Breast epithelium (tissue), 4 donors: Measurements from ENCODE around the gene VAC14. TPM values are rescaled to one million over a fixed set of nuclear protein-coding genes. Genes with fewer than 3 reads are reported as not detected.

Experiments used
- DNase-seq, 2 donors: peaks; one replicate each; pipeline ENCODE4 v3.0.0-alpha.2; 2019; ENCODE audit warnings: low spot score in 2 of 2
- H3K27ac ChIP-seq, 2 donors: fragments of 200-600 bp; sonication (generic) in 1 of 2; one replicate each; pipeline ENCODE4 v1.5.1; 2016 to 2019; ENCODE audit warnings: mild to moderate bottlenecking in 1 of 2
- H3K27me3 ChIP-seq, 2 donors: fragments of 200-600 bp; sonication (generic) in 1 of 2; one replicate each; pipeline versions ENCODE4 v1.5.1 to v1.6.0; 2017 to 2019; ENCODE audit warnings: control low read depth in 1 of 2, mild to moderate bottlenecking in 1 of 2
- H3K36me3 ChIP-seq: fragments of 200-600 bp; one replicate; pipeline ENCODE4 v1.5.1; 2019
- H3K4me1 ChIP-seq, 2 donors: fragments of 200-600 bp; sonication (generic); one replicate each; pipeline ENCODE4 v1.5.1; 2016 to 2019; ENCODE audit warnings: control low read depth in 1 of 2
- H3K4me3 ChIP-seq, 3 donors: fragments of 200-600 bp; sonication (generic); 1 replicate in 2 of 3; 2 replicates in 1 of 3; pipeline ENCODE4 v1.5.1; 2016 to 2019; ENCODE audit warnings: mild to moderate bottlenecking in 3 of 3, moderate library complexity in 2 of 3
- H3K9me3 ChIP-seq, 2 donors: fragments of 200-600 bp; sonication (generic) in 1 of 2; one replicate each; pipeline ENCODE4 v1.5.1; 2016 to 2019; ENCODE audit warnings: control low read depth in 1 of 2
- POLR2A ChIP-seq: fragments of 450-650 bp; IDR thresholded peaks from one replicate; pipeline ENCODE4 v1.6.1; 2016; ENCODE audit warnings: antibody characterized with exemption, mild to moderate bottlenecking, moderate library complexity
- POLR2AphosphoS5 ChIP-seq, 3 donors: sonication (generic); formaldehyde crosslinking; IDR thresholded peaks; one replicate each; pipeline ENCODE4 v1.6.1; 2017; ENCODE audit warnings: antibody characterized with exemption in 3 of 3
- intact Hi-C: fragments of 100-400 bp; cut with DNase I; formaldehyde crosslinking; loops from one replicate; pipeline ENCODE4 v1.15.1; 2023; ENCODE audit warnings: low total_unique reads
- total RNA-seq, 3 donors: library from RNA; depleted of rRNA; stranded (reverse); fragments of >200 nt; gene quantifications; one replicate each; pipeline ENCODE4 v1.1.0, GENCODE V29; 2016
- TF ChIP-seq, protein P1 (sequence below), 3 donors: fragments of 450-650 bp; IDR thresholded peaks; one replicate each; pipeline ENCODE4 v1.5.1; 2016 to 2017; ENCODE audit warnings: antibody characterized with exemption in 3 of 3, mild to moderate bottlenecking in 3 of 3, moderate library complexity in 3 of 3

Gene VAC14
- total RNA-seq, 3 donors from 2014 or later = 26.7 to 29.4 (median 28.5) TPM

DNA sequence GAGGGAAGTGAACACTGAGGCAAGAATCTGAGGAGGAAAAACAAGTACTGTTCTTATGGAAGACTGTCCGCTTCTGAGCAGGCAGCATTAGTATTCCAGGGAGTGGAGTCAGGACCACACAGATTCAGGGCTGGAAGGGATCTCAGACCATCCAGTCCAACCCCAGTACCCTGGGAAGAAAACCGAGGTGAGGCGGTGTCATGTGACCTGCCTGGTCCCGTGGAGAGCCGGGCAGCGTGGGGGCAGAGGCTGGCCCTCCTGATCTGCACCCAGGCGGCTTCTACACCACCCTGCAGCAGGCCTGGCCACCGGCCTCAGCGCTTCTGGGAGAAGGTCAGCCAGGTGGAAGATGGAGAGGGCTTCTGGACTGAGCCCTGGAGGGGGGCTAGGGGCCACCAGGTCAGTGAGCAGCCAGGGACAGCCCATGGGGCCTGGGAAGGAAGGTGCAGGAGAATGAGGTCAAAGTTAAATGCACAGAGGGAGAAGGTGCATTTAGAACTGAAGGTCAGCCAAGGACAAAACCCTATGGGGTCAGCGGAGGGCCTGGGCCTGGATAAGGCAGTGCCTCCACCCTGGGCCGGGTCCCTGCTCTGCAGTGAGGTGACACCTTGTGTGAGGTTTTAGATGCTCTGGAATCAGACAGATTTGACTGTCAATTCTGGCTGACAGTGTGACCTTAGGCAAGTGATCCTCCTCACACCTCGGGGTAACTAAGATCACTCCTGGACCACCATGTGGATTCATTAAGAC lies 45.9 kb downstream of the VAC14 start:
- TF ChIP-seq POLR2AphosphoS5 (IDR thresholded peaks at IDR 0.05) (no peak), POLR2A (no peak)
- TF ChIP-seq, protein P1, sequence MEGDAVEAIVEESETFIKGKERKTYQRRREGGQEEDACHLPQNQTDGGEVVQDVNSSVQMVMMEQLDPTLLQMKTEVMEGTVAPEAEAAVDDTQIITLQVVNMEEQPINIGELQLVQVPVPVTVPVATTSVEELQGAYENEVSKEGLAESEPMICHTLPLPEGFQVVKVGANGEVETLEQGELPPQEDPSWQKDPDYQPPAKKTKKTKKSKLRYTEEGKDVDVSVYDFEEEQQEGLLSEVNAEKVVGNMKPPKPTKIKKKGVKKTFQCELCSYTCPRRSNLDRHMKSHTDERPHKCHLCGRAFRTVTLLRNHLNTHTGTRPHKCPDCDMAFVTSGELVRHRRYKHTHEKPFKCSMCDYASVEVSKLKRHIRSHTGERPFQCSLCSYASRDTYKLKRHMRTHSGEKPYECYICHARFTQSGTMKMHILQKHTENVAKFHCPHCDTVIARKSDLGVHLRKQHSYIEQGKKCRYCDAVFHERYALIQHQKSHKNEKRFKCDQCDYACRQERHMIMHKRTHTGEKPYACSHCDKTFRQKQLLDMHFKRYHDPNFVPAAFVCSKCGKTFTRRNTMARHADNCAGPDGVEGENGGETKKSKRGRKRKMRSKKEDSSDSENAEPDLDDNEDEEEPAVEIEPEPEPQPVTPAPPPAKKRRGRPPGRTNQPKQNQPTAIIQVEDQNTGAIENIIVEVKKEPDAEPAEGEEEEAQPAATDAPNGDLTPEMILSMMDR (IDR thresholded peaks at IDR 0.05) = no peak
- intact Hi-C loops = loop anchor here (5.0 kb wide), 1 partner anchor 408 kb away; the partner anchor contains the start of gene DDX19A
- Histone ChIP-seq H3K27ac (no peak overlapping the region), H3K27me3 (no peaks in the 10 kb centered on the region), H3K9me3 (no peaks in the 10 kb centered on the region), H3K4me3 (no peak overlapping the region), H3K4me1 (peaks cover 0 to 8% of the 10 kb centered on the region in 2 donors), H3K36me3 (no peaks in the 10 kb centered on the region)
- no peak for DNase-seq

- Histone ChIP-seq H3K4me3 (no peak overlapping the region), H3K36me3 (no peaks in the 10 kb centered on the region), H3K27ac (no peak overlapping the region), H3K4me1 (peaks cover 6 to 13% of the 10 kb centered on the region in 2 donors), H3K9me3 (no peaks in the 10 kb centered on the region), H3K27me3 (no peaks in the 10 kb centered on the region)
- no peak for DNase-seq
- TF ChIP-seq, protein P1 (IDR thresholded peaks at IDR 0.05) = no peak
- no peak for TF ChIP-seq POLR2A
- no peak for TF ChIP-seq POLR2AphosphoS5 (IDR thresholded peaks at IDR 0.05)
- intact Hi-C loops = loop anchor here (5.0 kb wide), 1 partner anchor 407 kb away; the partner anchor contains the start of gene DDX19A
Measured at GRCh38 chr16:70754371-70754770, 46.6 kb downstream of the VAC14 start.

DNA sequence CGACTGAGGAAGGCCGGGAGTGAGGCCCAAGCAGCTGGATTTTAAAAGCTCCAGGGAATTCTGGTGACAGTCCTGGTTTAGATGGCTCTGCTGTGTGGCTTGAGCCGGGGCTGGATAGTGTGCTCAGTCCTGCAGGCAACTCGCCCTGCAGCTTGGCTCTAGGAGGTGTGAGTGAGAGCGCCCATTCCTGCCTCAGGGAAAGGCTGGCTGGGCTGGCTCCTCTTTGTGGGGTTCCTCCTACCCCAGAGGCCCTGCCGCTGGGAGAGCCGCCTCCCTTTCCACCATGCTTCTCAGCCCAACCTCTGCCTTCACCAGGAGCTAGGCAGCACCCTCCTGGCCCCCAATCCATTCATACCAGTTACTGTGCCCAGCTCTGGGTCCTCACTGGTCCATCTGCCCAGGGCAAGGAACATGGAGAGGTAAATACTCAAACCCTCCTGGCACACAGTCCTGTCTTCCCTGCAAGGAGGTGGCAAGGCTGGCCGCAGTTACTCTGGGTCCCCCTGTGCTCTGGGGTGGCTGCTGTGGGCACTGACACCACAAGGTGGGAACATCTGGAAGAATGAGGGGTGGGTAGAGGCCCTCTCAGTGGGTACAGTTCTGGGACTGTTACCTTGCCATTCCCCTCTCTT lies 47.1 kb downstream of the VAC14 start:
- Histone ChIP-seq H3K27ac (no peak overlapping the region), H3K36me3 (no peaks in the 10 kb centered on the region), H3K9me3 (no peaks in the 10 kb centered on the region), H3K4me1 (peaks cover 12 to 13% of the 10 kb centered on the region in 2 donors), H3K4me3 (no peak overlapping the region), H3K27me3 (no peaks in the 10 kb centered on the region)
- DNase-seq = no peak
- intact Hi-C loops = loop anchor here (5.0 kb wide), 1 partner anchor 407 kb away; the partner anchor contains the start of gene DDX19A
- TF ChIP-seq POLR2A (no peak), POLR2AphosphoS5 (IDR thresholded peaks at IDR 0.05) (no peak)
- TF ChIP-seq, protein P1 (IDR thresholded peaks at IDR 0.05) = no peak

GRCh38 chr16:70753228-70753627 lies 47.7 kb downstream of the VAC14 start:
- Histone ChIP-seq H3K27me3 (no peaks in the 10 kb centered on the region), H3K4me1 (peaks cover 13 to 17% of the 10 kb centered on the region in 2 donors), H3K36me3 (no peaks in the 10 kb centered on the region), H3K27ac (peak overlapping the region in 1 of 2 donors; percentile 38), H3K4me3 (no peak overlapping the region), H3K9me3 (no peaks in the 10 kb centered on the region)
- no peak for DNase-seq
- intact Hi-C loops = loop anchor here (5.0 kb wide), 1 partner anchor 406 kb away; the partner anchor contains the start of gene DDX19A
- TF ChIP-seq POLR2AphosphoS5 (IDR thresholded peaks at IDR 0.05) = no peak
- TF ChIP-seq, protein P1 (IDR thresholded peaks at IDR 0.05) = no peak
- TF ChIP-seq POLR2A = no peak

DNA sequence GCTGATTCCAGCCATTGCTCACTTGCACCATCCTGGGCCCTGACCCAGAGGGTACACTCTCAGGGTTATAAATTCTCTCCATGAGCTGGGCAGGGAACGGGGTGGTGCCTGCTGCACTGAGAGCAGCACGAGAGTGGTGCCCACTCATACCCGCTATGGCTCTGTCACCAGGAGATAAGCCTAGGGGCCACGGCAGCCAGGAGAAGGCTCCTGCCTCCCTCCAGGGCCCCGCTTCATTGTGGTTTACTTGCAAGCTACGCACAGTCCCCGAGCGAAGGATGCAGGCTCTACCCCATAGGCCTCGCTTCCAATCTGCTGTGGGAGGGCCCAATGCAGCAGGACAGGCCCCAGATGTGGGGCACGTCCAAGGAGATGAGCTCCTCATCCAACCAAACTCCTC lies 48.5 kb downstream of the VAC14 start:
- Histone ChIP-seq H3K36me3 (no peaks in the 10 kb centered on the region), H3K4me1 (peaks cover 19 to 21% of the 10 kb centered on the region in 2 donors), H3K4me3 (no peak overlapping the region), H3K9me3 (no peaks in the 10 kb centered on the region), H3K27me3 (no peaks in the 10 kb centered on the region), H3K27ac (peak overlapping the region in 1 of 2 donors; percentile 38)
- DNase-seq = no peak
- intact Hi-C loops = loop anchor here (5.0 kb wide), 1 partner anchor 405 kb away; the partner anchor contains the start of gene DDX19A
- no peak for TF ChIP-seq POLR2A
- TF ChIP-seq, protein P1 (IDR thresholded peaks at IDR 0.05) = no peak
- TF ChIP-seq POLR2AphosphoS5 (IDR thresholded peaks at IDR 0.05) = no peak
